Activated CD8-positive, alpha-beta T cell treated with anti-CD3 and anti-CD28 coated beads for 36 hours (primary cell): Measurements from ENCODE around the gene APBB2. TPM values are rescaled to one million over a fixed set of nuclear protein-coding genes. Genes with fewer than 3 reads are reported as not detected.
A peak's percentile ranks its signal among the peaks of the same experiment; 100 is the strongest.
"Not testable (repeated sequence)": the region's sequence is repeated elsewhere in the genome, so short reads cannot be mapped to it uniquely, and the experiment has no call there.

Experiments
- ATAC-seq: fragments of 200-7000 bp; cut with Tn5 transposase; one replicate; pipeline ENCODE4 v1.10.0; 2021; ENCODE audit warnings: mild to moderate bottlenecking, moderate library complexity
- CTCF ChIA-PET: fragments of 350-600 bp; sonication (Branson Sonifier 250); formaldehyde crosslinking; loops from one replicate; lab custom pipeline; 2021; ENCODE audit warnings: antibody characterized with exemption; lab: Charles Lee
- POLR2A ChIA-PET: fragments of 350-600 bp; sonication (Branson Sonifier 250); formaldehyde crosslinking; loops from one replicate; lab custom pipeline; 2021; ENCODE audit warnings: antibody characterized with exemption; lab: Charles Lee
- DNase-seq: peaks from one replicate; pipeline ENCODE4 v3.0.0-alpha.2; 2020
- H3K27ac Mint-ChIP-seq: one replicate; pipeline ENCODE4 v1.8.0; 2021; ENCODE audit warnings: mild to moderate bottlenecking, mixed read lengths
- H3K27me3 Mint-ChIP-seq: one replicate; pipeline ENCODE4 v1.8.0; 2021; ENCODE audit warnings: mixed read lengths
- H3K36me3 Mint-ChIP-seq: one replicate; pipeline ENCODE4 v1.8.0; 2021; ENCODE audit warnings: low read depth, mixed read lengths
- H3K4me1 Mint-ChIP-seq: one replicate; pipeline ENCODE4 v1.8.0; 2021; ENCODE audit warnings: low read depth, mixed read lengths
- H3K4me3 Mint-ChIP-seq: one replicate; pipeline ENCODE4 v1.8.0; 2021; ENCODE audit warnings: mild to moderate bottlenecking, moderate library complexity, mixed read lengths
- H3K9me3 Mint-ChIP-seq: one replicate; pipeline ENCODE4 v1.8.0; 2021; ENCODE audit warnings: mixed read lengths
- CTCF ChIP-seq: fragments of 200-600 bp; IDR thresholded peaks from one replicate; pipeline ENCODE4 v1.8.0; 2022; ENCODE audit warnings: antibody characterized with exemption, mild to moderate bottlenecking
- intact Hi-C: fragments of 100-400 bp; cut with micrococcal nuclease; formaldehyde crosslinking; loops from one replicate; pipeline ENCODE4 v1.10.0; 2022
- total RNA-seq, 2 experiments: library from RNA; stranded (reverse); gene quantifications; one replicate each; pipeline ENCODE4 v1.2.3, GENCODE V29; 2021

APBB2 gene
- total RNA-seq, 2 experiments from 2014 or later, result 0.89 to 2.3 TPM

- ATAC-seq, result peak; percentile 82
- POLR2A ChIA-PET, result interaction anchor here (1.0 to 1.6 kb wide), 2 partner anchors 13 to 14 kb away, joined by 3 read pairs; no protein-coding TSS in a partner anchor
- no peak for TF ChIP-seq CTCF
These were observed 304.9 kb downstream of the APBB2 start for GRCh38 chr4:40909363-40909876.

GRCh38 chr4:40908702-40909362, 305.5 kb downstream of the APBB2 start:
- Mint-ChIP-seq H3K27ac (peak overlapping the region; percentile 93), H3K9me3 (no peaks in the 10 kb centered on the region), H3K4me1 (peaks cover 31% of the 10 kb centered on the region), H3K36me3 (peaks cover 4% of the 10 kb centered on the region), H3K27me3 (no peaks in the 10 kb centered on the region), H3K4me3 (no peak overlapping the region)
- ChIA-PET POLR2A (interaction anchor here (1.6 kb wide), 1 partner anchor 12 kb away, joined by 3 read pairs; no protein-coding TSS in a partner anchor), CTCF (interaction anchor here (0.7 to 10.3 kb wide), 7 partner anchors 11 to 124 kb away, joined by 3 to 148 read pairs (median 3); no protein-coding TSS in a partner anchor)
- DNase-seq (peak; percentile 82), ATAC-seq (peak; percentile 77)
- peak; percentile 90 for TF ChIP-seq CTCF
- intact Hi-C loops, result no loop called here

More at GRCh38 chr4:40909363-40909876, 304.9 kb downstream of the APBB2 start:
- no peaks in the 10 kb centered on the region for H3K9me3 Mint-ChIP-seq
- intact Hi-C loops, result no loop called here
- no peaks in the 10 kb centered on the region for H3K27me3 Mint-ChIP-seq
- CTCF ChIA-PET, result interaction anchor here (1.2 to 10.3 kb wide), 4 partner anchors 11 to 66 kb away, joined by 3 to 148 read pairs (median 34); no protein-coding TSS in a partner anchor
- H3K4me1 Mint-ChIP-seq, result peaks cover 31% of the 10 kb centered on the region
- peak overlapping the region; percentile 93 for H3K27ac Mint-ChIP-seq
- peak overlapping the region; percentile 43 for H3K4me3 Mint-ChIP-seq
- H3K36me3 Mint-ChIP-seq, result peaks cover 4% of the 10 kb centered on the region
- DNase-seq, result peak; percentile 78

- peak overlapping the region; percentile 93 for H3K27ac Mint-ChIP-seq
- intact Hi-C loops, result no loop called here
These were observed 306.0 kb downstream of the APBB2 start for GRCh38 chr4:40908297-40908696.

GRCh38 chr4:40905414-40905813, 308.9 kb downstream of the APBB2 start:
- no peaks in the 10 kb centered on the region for H3K9me3 Mint-ChIP-seq
- CTCF ChIA-PET, result interaction anchor here (10.3 kb wide), 1 partner anchor 18 kb away, joined by 148 read pairs; no protein-coding TSS in a partner anchor
- no peak overlapping the region for H3K27ac Mint-ChIP-seq
- TF ChIP-seq CTCF, result no peak
- DNase-seq, result no peak
- no peak for ATAC-seq
- peaks cover 28% of the 10 kb centered on the region for H3K4me1 Mint-ChIP-seq
- no peak overlapping the region for H3K4me3 Mint-ChIP-seq
- H3K36me3 Mint-ChIP-seq, result peaks cover 4% of the 10 kb centered on the region
- intact Hi-C loops, result no loop called here
- no peaks in the 10 kb centered on the region for H3K27me3 Mint-ChIP-seq
- POLR2A ChIA-PET, result no interaction called here

More at GRCh38 chr4:40908297-40908696, 306.0 kb downstream of the APBB2 start:
- ChIA-PET CTCF (interaction anchor here (0.7 to 10.3 kb wide), 7 partner anchors 10 to 124 kb away, joined by 3 to 148 read pairs (median 3); no protein-coding TSS in a partner anchor), POLR2A (interaction anchor here (1.6 kb wide), 1 partner anchor 12 kb away, joined by 3 read pairs; no protein-coding TSS in a partner anchor)
- H3K27me3 Mint-ChIP-seq, result no peaks in the 10 kb centered on the region
- H3K4me3 Mint-ChIP-seq, result no peak overlapping the region
- TF ChIP-seq CTCF, result no peak
- ATAC-seq (no peak), DNase-seq (no peak)
- H3K36me3 Mint-ChIP-seq, result peaks cover 4% of the 10 kb centered on the region
- H3K9me3 Mint-ChIP-seq, result no peaks in the 10 kb centered on the region
- H3K4me1 Mint-ChIP-seq, result peaks cover 31% of the 10 kb centered on the region

- H3K27me3 Mint-ChIP-seq, H3K36me3 Mint-ChIP-seq, H3K4me3 Mint-ChIP-seq, DNase-seq, H3K4me1 Mint-ChIP-seq, H3K9me3 Mint-ChIP-seq, POLR2A ChIA-PET, intact Hi-C loops, H3K27ac Mint-ChIP-seq, ATAC-seq: not testable (repeated sequence)
- CTCF ChIA-PET, result interaction anchor here (1.0 to 7.4 kb wide), 3 partner anchors 9 to 59 kb away, joined by 4 to 64 read pairs (median 6); no protein-coding TSS in a partner anchor
These were observed 313.8 kb downstream of the APBB2 start for GRCh38 chr4:40900531-40900930.
